AG04450 (cell line): ENCODE results near the gene NAPEPLD. TPM values are rescaled to one million over a fixed set of nuclear protein-coding genes. Genes with fewer than 3 reads are reported as not detected.
"Not testable (repeated sequence)": the region's sequence is repeated elsewhere in the genome, so short reads cannot be mapped to it uniquely, and the experiment has no call there.

Source experiments
- CTCF ChIA-PET: fragments of 300-600, 350-600 bp; formaldehyde crosslinking; extraction: SDS; loops from one replicate; lab custom pipeline; 2022; ENCODE audit warnings: antibody characterized with exemption, inconsistent platforms; lab: Charles Lee
- POLR2A ChIA-PET: fragments of 350-600 bp; formaldehyde crosslinking; extraction: SDS; loops from one replicate; lab custom pipeline; 2021; ENCODE audit warnings: antibody characterized with exemption, inconsistent platforms; lab: Yijun Ruan, JAX
- DNase-seq: peaks from one replicate; pipeline ENCODE4 v3.0.0-alpha.2; 2011; ENCODE audit warnings: low read depth, low spot score
- H3K27ac ChIP-seq: one replicate; pipeline ENCODE4 v1.5.1; 2012; ENCODE audit warnings: low read depth, low read length, control low read depth
- H3K27me3 ChIP-seq: one replicate; pipeline ENCODE4 v1.6.0; 2012; ENCODE audit warnings: low read length; ENCODE audit not compliant: control insufficient read depth, insufficient read depth
- H3K4me3 ChIP-seq: 2 replicates; pipeline ENCODE4 v1.5.1; 2011; ENCODE audit warnings: mild to moderate bottlenecking, low read depth, low read length, control low read depth
- H3K9me3 ChIP-seq: 2 replicates; pipeline ENCODE4 v1.5.1; 2012; ENCODE audit warnings: low read length; ENCODE audit not compliant: control insufficient read depth, insufficient read depth
- polyA plus RNA-seq: library from polyadenylated mRNA; depleted of rRNA; stranded (reverse); fragments of >200 nt; gene quantifications from 2 replicates; pipeline ENCODE4 v1.2.3, GENCODE V29; 2011
- TF ChIP-seq, protein P1 (sequence below): IDR thresholded peaks from 2 replicates; pipeline ENCODE4 v1.5.1; 2011; ENCODE audit warnings: low read depth, low read length, control low read depth, inconsistent platforms

NAPEPLD gene
- polyA plus RNA-seq, 1 experiment: 8.9 TPM

DNA sequence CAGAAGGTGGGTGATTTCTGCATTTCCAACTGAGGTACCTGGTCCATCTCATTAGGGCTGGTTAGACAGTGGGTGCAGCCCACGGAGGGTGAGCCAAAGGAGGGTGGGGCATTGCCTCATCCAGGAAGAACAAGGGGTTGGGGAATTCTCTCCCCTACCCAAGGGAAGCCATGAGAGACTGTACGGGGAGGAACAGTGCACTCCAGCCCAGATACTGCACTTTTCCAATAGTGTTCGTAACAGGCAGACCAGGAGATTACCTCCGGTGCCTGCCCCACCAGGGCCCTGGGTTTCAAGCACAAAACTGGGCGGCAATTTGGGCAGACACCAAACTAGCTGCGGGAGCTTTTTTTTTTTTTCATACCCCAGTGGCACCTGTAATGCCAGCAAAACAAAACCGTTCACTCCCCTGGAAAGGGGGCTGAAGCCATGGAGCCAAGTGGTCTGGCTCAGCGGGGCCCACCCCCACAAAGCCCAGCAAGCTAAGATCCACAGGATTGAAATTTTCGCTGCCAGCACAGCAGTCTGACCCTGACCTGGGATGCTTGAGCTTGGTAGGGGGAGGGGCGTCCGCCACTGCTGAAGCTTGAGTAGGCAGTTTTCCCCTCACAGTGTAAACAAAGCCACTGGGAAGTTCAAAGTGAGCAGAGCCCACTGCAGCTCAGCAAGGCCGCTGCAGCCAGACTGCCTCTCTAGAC is 42.7 kb downstream of the NAPEPLD start:
- Histone ChIP-seq H3K9me3 (no peaks in the 10 kb centered on the region), H3K4me3 (no peak overlapping the region), H3K27ac (peak overlapping the region; percentile 21), H3K27me3 (no peaks in the 10 kb centered on the region)
- CTCF ChIA-PET: no interaction called here
- POLR2A ChIA-PET: interaction anchor here (0.8 kb wide), 1 partner anchor 34 kb away, joined by 3 read pairs; no protein-coding TSS in a partner anchor
- no peak for DNase-seq
- TF ChIP-seq, protein P1, sequence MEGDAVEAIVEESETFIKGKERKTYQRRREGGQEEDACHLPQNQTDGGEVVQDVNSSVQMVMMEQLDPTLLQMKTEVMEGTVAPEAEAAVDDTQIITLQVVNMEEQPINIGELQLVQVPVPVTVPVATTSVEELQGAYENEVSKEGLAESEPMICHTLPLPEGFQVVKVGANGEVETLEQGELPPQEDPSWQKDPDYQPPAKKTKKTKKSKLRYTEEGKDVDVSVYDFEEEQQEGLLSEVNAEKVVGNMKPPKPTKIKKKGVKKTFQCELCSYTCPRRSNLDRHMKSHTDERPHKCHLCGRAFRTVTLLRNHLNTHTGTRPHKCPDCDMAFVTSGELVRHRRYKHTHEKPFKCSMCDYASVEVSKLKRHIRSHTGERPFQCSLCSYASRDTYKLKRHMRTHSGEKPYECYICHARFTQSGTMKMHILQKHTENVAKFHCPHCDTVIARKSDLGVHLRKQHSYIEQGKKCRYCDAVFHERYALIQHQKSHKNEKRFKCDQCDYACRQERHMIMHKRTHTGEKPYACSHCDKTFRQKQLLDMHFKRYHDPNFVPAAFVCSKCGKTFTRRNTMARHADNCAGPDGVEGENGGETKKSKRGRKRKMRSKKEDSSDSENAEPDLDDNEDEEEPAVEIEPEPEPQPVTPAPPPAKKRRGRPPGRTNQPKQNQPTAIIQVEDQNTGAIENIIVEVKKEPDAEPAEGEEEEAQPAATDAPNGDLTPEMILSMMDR: no peak

DNA sequence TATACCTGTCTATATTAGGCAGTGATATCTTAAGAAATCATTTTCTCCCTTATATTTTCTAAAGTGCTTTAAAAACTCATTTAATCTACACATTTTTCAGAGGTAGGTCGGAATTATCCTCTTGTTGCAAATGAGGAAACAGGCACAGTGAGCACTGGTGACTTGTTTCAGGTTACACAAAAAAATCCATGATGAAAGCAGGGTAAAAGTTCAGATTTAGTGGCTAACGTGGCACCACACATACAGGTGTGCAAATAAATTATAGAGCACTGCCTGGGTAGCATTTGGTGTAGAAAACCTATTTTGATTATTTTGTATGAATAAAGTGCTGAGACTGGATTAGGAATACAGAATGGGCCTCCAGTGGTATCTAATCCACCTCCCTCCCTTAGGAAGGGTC is 47.4 kb downstream of the NAPEPLD start:
- TF ChIP-seq, protein P1: no peak
- Histone ChIP-seq H3K4me3 (no peak overlapping the region), H3K27ac (no peak overlapping the region), H3K9me3 (no peaks in the 10 kb centered on the region), H3K27me3 (no peaks in the 10 kb centered on the region)
- ChIA-PET CTCF (interaction anchor here (1.2 kb wide), 1 partner anchor 11 kb away, joined by 3 read pairs; no protein-coding TSS in a partner anchor), POLR2A (no interaction called here)
- no peak for DNase-seq

DNA sequence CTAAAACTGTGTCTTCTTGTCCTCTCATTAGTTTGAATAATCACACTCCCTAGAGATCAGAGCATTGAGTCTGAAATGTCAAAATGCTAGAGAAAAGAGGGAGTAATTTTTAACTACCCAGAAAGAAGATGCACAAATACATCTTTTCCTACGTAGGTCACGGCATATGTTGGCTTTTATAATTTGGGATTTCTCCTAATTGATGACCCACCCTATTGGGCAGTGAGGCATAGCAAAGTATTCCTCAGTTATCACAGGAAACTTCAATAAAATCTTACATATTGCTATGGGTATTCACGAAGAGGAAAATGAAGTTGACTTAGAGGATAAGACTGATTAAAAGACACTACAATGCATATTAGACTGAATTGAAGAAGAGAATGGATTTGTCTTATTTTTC is 48.6 kb downstream of the NAPEPLD start:
- CTCF ChIA-PET: no interaction called here

DNA sequence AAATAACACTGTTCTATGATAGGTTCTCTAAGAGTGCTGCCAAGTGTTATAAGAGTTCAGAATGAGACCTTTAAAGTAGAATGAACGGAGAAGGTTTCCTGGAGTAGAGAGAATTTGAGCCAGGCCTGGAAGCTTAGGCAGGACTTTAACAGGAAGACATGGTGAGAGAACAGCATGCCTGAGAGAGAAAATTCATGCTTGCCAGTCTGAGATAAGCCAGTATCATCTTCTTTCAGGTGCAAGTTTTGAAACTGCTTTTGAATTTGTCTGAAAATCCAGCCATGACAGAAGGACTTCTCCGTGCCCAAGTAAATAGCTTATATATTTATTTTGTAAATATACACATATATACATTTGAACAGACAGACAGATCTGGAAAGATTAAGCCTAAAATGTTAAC is 51.9 kb downstream of the NAPEPLD start:
- no peaks in the 10 kb centered on the region for H3K27me3 ChIP-seq
- no peak overlapping the region for H3K27ac ChIP-seq
- no peak for DNase-seq
- ChIA-PET CTCF (interaction anchor here (1.5 kb wide), 1 partner anchor 22 kb away, joined by 3 read pairs; the partner anchor contains the start of genes ARMC10 and FBXL13), POLR2A (no interaction called here)
- no peak overlapping the region for H3K4me3 ChIP-seq
- TF ChIP-seq, protein P1: no peak
- H3K9me3 ChIP-seq: no peaks in the 10 kb centered on the region

More for the DNA sequence above, 48.6 kb downstream of the NAPEPLD start:
- Histone ChIP-seq H3K27me3 (no peaks in the 10 kb centered on the region), H3K4me3 (no peak overlapping the region), H3K27ac (no peak overlapping the region), H3K9me3 (no peaks in the 10 kb centered on the region)
- DNase-seq: no peak
- POLR2A ChIA-PET: no interaction called here
- TF ChIP-seq, protein P1: no peak

DNA sequence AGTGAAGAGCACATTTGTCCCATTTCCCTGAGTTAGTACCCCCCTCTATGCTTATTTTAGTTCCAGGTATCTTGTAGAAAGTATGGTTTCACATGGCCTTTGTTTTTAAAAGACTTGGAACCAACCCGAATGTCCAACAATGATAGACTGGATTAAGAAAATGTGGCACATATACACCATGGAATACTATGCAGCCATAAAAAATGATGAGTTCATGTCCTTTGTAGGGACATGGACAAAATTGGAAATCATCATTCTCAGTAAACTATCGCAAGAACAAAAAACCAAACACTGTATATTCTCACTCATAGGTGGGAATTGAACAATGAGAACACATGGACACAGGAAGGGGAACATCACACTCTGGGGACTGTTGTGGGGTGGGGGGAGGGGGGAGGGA is 53.3 kb downstream of the NAPEPLD start:
- POLR2A ChIA-PET, H3K27ac ChIP-seq, CTCF ChIA-PET, H3K9me3 ChIP-seq, H3K27me3 ChIP-seq, DNase-seq, H3K4me3 ChIP-seq: not testable (repeated sequence)
